ENCODE results near the gene RASGEF1C. TPM values are rescaled to one million over a fixed set of nuclear protein-coding genes. Genes with fewer than 3 reads are reported as not detected.

Gene RASGEF1C
- total RNA-seq, 4 donors from 2014 or later, result 0.38 to 0.51 TPM; not detected in 2

DNA sequence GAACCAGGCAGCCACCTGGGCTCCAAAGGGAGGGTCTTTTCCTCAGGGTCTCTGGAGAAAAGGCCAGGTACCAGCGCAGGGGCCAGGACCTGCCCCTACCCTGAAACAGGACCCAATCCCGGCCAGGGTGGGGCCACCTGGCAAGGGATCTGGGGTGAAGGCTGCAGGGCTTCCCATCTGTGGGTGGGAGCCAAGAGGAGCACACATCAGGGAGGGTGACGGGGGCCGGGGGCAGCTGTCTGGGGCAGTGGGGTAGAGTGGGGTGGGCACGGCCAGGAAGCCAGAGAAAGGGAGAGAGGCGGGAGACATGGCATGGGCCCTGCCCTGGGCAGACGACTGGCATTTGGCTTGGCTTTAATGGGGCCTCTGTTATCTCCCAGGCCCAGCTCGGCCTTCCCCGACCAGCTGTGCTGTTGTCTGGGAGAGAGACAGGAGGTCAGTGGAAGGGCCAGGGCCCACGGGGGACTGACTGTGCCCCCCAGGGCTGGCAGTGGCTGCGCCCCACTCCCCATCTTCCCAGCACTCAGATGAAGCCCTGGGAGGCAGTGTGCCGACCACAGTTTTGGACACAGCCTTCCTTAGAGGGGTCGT, 80.2 kb downstream of the RASGEF1C start:
- TF ChIP-seq, protein P1, sequence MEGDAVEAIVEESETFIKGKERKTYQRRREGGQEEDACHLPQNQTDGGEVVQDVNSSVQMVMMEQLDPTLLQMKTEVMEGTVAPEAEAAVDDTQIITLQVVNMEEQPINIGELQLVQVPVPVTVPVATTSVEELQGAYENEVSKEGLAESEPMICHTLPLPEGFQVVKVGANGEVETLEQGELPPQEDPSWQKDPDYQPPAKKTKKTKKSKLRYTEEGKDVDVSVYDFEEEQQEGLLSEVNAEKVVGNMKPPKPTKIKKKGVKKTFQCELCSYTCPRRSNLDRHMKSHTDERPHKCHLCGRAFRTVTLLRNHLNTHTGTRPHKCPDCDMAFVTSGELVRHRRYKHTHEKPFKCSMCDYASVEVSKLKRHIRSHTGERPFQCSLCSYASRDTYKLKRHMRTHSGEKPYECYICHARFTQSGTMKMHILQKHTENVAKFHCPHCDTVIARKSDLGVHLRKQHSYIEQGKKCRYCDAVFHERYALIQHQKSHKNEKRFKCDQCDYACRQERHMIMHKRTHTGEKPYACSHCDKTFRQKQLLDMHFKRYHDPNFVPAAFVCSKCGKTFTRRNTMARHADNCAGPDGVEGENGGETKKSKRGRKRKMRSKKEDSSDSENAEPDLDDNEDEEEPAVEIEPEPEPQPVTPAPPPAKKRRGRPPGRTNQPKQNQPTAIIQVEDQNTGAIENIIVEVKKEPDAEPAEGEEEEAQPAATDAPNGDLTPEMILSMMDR (IDR thresholded peaks at IDR 0.05; ENCODE audit: low read depth), result no peak

DNA sequence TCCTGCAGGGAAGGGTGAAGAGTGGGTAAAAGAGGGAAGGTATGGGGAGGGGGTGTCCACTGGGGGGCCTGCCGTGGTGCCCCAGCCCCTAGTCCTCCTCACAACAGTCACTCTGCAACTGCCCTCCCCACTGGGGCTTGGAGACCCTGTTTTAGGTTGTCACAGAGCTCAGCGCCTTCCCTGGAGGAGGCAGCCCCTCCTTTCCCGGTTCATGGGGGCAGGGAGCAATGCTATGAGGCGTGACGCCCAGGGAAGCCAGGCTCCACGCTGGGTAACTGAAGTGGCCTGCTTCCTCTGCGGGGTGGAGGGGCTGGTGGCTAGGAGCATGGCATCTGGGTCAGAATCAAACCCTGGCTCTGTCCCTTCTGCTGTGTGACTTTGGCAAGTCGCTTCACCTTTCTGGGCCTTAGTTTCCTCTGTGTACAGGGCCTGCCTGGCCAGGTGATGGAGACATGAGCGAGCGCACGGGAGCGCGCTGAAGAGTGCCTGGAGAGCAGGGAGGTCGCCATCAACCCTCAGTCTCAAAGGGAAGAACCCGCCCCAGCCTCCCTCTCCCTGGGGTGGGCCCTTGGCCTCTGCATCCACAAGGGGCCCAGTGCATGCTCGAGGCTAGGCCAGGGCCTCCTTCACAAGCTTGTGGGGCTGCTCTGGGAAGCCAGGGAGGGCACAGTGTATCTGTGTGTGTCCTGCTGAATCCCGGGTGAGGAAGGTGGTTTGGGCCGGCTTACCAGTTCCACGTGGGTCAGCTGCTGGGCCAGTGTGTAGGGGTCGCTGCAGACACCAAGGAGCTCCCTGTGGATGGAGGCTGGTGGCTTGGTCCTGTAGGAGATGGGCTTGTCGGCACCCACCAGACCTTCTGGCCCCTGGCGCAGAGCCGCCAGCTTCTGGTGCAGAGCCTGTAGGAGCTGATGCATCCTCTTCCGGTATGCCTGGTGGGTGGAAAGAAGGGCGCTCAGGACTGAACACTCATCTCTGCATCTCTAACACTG, 81.0 kb downstream of the RASGEF1C start:
- TF ChIP-seq, protein P1 (IDR thresholded peaks at IDR 0.05; ENCODE audit: low read depth), result no peak

DNA sequence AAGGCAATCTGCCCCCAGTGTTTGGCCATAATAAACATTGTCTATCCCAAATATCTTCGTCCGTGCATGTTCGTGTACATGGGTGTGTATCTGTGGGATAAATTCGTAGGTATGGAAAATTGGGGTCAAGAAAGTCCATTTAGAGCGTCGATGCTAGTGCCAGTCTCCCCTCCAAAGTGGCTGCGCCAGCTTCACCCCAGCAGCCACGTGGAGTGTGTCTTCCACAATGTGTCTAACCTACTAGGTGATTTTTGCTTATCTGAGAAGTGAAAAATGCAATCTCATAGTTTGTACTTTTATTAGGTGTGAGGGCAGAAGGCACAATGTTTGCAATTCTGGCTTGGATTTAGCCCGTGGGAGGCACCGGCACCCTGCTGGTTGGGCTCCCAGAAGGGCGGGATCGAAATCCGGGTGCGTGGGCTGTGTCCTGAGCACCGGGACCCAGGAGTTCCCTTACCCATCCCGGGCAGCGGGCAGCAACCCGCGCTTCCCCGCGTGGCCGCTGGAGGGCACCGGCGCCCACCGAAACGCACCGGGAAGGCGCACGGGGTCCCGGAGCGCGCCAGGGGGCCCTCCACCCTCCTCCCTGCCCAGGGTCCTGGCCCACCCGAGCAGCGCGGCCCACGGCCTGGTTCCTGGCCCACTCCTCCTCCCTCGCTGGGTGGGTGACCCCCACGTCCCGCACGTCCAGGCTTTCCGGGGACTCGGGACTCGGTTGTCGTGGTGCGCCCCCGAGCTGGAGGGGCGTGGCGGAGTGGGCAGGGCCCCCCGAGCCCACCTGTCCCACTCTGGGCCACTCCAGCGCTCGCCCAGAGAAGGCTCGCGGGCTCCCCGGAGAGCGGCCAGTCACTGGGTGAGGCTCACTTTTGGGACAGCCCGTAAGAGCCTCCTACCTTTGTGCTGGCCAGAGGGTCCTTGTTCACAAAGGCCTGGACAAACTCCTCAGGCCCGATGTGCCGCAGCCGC, 82.0 kb downstream of the RASGEF1C start:
- TF ChIP-seq, protein P1 (IDR thresholded peaks at IDR 0.05; ENCODE audit: low read depth), result no peak

DNA sequence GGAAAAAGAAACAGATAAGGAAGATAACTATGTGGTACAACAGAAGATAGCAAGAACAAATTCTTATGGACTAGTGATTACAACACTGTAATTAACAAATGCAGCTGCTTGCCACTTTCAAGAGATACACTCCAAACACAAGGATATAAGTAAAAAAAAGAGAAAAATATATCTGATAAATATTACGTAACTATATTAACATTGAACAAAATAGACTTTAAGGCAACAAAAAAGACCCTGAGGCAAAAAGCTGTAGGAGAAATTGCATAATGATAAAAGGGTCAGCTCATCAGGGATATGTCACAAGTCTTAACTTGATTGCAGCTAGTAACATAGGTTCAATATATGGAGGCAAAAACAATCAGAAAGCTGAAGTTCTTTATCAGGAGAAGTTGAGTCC, 86.1 kb downstream of the RASGEF1C start:
- TF ChIP-seq, protein P1 (IDR thresholded peaks at IDR 0.05; ENCODE audit: low read depth), result no peak

DNA sequence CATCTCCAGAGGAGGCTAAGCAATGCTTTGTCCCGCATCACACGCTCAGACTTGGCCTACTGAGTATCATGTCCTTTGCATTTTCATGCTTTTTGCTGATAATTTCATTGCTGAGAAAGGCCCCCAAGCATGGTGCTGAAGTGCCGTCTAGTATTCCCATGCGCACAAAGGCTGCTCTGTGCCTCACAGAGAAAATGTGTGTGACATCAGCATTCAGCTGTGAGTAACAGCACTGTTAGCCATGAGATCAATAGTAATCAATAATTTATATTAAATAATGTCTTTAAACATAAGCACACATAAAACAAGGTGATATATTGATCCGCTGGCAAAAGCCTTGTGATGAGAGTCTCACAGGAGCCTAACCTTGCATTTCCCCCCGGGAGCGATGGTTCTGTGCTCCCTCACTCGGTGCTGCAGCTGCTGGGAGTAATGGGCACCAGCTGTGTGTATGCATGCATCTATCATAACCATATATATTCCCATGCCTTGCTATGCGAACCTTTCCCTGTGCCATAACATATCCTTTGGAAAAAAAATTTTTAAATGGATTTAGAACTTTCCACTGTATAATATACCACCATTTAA, 87.1 kb downstream of the RASGEF1C start:
- TF ChIP-seq, protein P1 (IDR thresholded peaks at IDR 0.05; ENCODE audit: low read depth), result no peak

DNA sequence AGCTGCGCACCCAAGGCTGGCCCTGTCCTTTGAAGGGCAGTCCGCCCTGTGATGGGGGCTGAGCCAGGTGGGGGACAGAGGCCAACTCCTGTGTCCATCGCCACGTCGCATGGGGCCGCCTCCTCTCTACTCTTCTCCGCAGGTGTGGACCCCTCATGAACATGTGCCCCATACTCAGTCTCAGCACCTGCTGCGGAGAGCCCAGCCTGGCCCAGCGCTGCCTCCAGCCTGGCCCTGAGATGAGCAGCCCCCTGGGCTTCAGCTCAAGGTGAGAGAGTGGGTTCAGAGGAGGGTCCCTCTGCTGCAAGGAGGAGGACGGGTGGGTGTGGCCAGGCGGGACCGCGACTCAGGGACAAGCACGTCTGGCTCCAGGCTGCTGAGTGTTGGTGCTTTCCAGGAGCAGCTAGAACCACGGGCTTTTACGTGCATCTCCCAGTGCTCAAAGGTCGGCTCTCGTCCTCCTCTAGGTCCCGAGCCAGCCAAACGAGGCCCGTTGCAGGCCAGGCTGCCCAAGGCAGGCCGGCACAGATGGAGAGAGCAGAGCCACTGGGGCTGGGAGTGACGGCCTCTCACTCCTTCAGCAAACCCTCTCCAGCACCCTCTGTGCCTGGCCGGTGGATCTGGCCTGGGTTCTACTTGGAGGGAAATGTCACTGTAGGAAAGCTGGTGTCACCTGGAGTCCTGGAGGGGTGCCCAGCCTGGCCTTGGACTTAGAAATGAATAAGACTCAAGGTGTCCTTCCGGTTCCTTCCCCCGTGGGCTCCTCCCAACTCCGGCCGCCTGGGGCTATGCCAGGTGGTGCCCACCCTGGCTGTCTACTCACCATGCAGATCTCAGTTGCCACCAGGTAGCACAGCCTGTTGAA, 88.5 kb downstream of the RASGEF1C start:
- TF ChIP-seq, protein P1 (IDR thresholded peaks at IDR 0.05; ENCODE audit: low read depth), result no peak

All from subcutaneous adipose tissue (tissue), 4 donors.